Stimulated activated CD8-positive, alpha-beta memory T cell treated with anti-CD3 and anti-CD28 coated beads, Interleukin-7, amount 100 ng/mL, for 24 hours (primary cell): Measurements from ENCODE around the gene IRX2.

ENCODE experiments used
- DNase-seq: peaks from one replicate; pipeline ENCODE4 v3.0.0-alpha.2; 2020; ENCODE audit warnings: low read depth

The IRX2 gene

GRCh38 chr5:2740051-2740875, 11.2 kb downstream of the IRX2 start:
- DNase-seq, result no peak

DNA sequence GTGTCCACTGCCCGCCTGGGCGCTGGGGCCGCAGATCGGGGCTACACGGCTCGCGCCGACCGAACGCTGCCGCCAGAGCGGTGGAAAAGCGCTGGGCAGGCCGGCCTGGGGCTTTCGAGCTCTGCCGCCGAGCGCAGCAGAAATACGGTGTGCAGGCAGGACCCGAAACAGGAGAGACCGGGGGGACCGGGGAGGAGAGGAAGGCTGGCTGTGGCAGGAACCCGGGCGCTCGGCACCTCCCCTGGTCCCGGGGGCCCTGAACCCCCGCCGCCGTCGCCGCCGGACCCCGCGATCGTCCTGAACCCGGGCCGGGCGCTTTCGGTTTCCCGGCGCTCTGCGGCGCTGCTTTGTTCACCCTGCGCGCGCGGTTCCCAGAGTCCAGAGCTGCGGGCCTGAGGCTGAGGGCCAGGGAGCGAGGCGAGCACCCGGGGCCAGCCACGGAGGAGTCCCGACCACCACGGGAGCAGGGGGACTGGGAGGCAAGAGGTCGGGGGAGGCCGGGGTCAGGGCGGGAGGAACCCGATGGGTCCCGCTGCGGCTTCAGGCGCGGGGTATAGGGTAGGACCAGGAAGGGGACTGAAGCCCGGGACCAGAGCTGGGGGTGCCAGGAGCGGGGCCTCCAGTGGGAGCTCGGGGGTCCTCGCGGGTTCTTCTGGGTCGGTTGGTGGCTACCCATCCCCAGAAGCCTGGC, 12.0 kb downstream of the IRX2 start:
- no peak for DNase-seq

DNA sequence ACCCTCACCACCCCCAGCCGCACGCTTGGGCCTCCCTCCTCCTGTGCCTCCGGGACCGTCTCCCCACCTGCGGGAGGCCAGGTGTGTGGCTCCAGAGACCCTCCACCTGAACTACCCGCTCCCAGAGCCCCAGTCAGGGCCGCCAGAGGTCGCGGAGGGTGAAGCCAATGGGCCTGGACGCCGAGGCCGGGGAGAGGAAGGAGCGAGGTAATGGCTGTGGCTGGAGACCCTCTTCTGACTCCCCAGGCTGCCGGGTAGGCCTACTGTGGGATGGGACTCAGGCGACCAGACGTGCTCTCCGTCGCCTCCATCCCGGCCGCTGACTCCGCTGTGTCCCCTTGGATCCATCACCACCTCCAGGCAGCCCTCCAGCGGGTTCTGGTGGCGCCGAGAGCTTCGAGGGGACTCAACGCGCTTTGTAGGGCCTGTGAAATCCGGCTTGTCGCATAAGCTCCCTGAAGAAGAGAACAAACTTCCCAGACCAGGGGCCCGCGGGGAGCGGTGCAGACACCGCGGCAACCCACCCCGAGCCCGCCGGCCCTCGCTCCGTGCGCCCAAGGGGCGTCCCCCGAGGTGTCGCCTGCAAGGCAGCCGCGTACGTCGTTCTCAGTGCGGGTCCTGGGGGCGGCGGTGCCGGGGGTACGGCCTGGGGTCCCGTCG, 12.6 kb downstream of the IRX2 start:
- no peak for DNase-seq

DNA sequence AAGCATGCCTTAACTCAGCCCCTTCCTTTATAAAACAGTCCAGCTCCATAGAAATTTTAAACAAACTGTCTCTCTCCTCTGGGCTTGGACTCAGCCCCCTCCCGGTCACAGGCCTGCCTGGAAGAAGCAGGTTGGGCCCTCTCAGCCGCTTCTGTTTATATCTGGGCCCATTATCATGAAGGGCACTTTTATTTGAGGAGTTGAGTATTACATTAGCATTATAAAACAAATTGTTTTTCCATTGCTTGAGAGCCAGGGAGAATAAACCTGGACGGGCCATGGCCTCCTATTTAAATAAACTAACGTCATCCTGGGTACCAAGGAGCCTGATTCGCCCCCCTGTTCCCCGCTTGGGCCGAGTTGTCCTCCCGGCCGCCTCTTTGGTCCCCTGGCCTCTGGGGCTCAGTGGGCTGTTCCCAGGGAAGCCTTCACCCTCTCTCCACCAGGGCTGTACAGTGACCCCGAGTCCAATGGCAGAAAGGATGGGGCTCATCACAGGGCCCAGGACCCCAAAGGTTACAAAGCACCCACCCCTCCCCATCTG, 13.2 kb downstream of the IRX2 start:
- no peak for DNase-seq

DNA sequence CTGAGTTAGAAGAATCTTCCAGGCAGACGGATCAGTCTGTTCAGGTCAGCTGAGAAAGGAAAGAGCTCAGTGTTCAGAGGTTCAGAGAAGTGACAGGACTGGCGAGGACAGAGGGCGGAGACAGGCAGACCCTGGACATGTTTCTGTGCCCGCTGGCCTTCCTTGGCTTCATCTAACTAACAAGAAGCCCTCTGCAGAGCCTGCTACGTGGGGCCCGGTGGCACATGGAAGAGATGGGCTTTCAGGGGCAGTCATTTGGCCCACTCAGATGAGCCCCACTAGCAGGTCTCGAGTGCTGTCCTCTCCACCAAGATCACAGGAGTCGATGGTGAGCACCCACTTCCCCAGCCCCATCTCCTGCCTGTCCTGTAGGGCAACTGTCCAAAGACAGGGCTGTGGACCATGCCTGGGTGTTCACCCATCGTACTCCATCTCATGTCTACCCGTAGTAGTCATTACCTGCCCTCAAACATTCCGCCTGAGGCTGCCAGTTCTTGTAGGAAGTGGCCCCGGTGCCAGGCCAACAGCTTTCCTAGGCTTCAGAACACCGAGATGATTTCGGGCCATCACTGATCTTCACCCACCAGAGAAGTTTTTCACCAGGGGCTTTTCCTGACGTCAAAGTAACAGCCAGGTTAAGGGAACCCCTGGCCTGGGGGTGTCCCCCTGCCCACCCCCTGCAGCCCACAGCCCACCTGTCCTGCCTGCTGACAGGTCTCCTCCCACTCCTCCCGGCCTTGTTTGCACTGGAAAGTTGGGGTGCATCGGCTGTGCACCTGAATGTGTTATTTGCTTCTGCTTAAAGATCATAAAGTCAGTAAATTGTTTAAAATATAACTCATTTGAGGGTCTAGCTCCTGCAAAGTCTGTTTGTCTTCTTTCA, 14.0 kb downstream of the IRX2 start:
- no peak for DNase-seq

- no peak for DNase-seq
Measured at GRCh38 chr5:2736872-2737271, 14.6 kb downstream of the IRX2 start.

- no peak for DNase-seq
Measured at GRCh38 chr5:2735996-2736395, 15.5 kb downstream of the IRX2 start.

GRCh38 chr5:2732850-2733249, 18.6 kb downstream of the IRX2 start:
- no peak for DNase-seq

GRCh38 chr5:2732004-2732403, 19.5 kb downstream of the IRX2 start:
- DNase-seq, result no peak

- DNase-seq, result no peak
Measured at GRCh38 chr5:2729189-2729588, 22.3 kb downstream of the IRX2 start.

GRCh38 chr5:2727550-2727949, 23.9 kb downstream of the IRX2 start:
- no peak for DNase-seq

DNA sequence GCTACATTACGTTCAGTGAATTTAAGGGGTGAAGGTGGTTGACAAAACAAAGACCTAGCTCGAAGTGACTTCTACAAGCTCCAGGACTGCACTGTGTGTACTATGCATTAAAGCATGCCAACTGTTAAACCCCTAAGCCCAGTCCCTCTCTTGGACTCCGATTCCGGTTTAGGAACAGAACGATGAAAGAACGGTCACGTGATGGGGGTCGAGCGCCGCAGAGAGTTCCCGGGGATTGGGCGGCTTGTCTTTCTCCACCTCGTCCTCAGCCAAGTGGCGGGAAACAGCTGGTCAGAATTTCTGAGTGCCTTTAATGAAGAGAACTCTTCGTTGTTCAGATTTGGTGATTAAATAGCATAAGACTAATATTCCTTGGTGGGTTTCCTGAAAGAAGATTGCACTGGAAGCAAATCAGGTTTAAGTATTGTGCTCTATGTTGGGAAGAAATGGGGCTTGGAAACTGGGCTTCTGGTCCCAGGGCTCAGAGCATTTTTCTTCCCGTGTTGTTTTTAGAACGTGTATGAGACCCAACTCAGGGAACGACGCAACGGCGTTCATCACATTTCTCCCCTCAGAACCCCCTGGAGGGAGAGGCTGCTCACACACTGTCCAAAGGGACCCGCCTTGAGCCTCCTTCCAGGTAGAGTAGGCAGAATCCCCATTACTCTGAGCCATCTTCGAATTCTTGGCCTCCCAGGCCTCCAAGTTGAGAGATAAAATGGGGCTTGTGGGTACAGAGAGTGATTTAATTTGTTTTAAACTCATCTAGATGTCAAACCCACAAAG, 25.3 kb downstream of the IRX2 start:
- DNase-seq, result no peak

- DNase-seq, result no peak
Measured at GRCh38 chr5:2724831-2725230, 26.6 kb downstream of the IRX2 start.

DNA sequence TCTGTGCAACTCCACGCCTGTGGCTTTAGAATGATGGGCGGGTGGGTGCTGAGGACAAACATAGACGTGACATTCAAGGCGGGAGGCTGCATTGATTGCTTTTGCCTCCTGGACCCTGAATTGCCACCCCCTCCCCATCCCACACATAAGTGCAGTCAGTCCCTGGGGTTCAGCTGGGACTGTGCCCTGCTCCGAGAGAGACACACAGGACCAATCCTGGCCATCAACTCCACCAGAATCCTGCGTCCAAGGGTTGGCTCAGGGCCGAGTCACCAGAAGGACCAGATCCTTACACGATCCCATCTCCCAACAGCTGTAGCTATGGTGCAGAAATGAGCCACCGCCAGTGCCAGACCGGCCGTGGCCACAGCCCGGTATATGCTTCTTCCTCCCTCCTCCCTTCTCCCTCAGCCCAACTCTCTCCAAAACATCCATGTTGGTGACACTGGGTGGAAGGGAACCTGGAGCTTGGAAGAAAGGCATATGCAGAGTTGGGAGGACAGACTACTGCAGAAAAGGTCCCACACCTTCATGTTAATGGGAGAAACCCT, 27.4 kb downstream of the IRX2 start:
- DNase-seq, result no peak

DNA sequence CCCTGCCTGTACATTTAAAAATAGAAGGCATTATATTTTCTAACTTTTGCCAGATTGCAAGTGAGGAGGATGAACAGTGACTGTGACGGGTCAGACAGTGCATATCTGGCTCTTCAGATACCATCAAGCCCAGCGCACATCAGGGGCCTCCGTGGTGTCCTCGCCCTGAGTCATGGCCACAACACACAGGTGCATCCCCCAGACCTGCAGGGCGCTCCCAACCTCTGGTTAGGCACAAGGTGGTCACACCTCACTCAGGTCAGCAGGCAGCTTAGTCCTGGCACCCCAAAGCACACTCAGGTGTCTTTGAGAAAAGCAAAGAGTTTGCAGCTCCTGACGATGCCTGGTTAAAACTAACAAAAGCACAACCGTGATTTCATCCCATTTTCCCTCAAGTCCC, 28.6 kb downstream of the IRX2 start:
- no peak for DNase-seq

- no peak for DNase-seq
Measured at GRCh38 chr5:2721385-2722138, 29.9 kb downstream of the IRX2 start.

DNA sequence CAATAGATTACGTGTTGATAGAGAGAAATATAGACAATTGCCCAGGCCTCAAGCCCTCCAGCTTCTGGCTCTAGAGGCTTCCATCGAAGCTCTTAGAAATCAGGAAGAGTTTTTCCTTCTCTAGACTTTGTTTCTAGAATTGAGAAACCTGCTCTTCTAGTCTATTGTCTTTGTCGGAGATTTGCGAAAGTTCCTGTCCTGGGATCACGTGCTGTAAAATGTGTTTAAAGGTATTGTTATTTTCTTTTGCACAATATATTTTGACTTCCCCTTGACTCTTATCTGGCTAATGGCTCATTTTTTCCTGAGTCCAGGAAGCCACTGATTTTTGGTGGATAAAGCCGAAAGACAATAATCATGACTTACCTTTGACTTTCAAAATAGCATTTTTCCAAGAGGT, 32.1 kb downstream of the IRX2 start:
- no peak for DNase-seq

GRCh38 chr5:2718115-2718514, 33.4 kb downstream of the IRX2 start:
- DNase-seq, result no peak

DNA sequence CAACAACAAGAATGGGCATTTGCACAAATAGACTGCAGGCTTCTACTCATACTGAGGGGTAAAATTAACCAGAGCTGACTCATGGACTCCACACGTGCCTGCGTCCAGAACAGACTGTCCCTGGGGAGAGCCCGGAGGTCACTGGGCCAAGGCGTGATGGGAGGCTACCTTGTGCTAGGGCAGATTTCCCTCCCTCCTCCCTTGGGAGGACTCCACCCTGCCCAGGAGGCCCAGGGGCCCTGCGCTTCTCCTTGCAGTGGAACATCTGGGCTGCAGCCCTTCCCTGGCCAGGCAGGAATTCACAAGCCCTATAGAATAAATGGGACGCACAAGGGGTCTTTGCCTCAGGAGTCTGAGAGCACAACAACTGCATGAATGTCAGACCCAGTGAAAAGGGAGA, 35.6 kb downstream of the IRX2 start:
- DNase-seq, result no peak

DNA sequence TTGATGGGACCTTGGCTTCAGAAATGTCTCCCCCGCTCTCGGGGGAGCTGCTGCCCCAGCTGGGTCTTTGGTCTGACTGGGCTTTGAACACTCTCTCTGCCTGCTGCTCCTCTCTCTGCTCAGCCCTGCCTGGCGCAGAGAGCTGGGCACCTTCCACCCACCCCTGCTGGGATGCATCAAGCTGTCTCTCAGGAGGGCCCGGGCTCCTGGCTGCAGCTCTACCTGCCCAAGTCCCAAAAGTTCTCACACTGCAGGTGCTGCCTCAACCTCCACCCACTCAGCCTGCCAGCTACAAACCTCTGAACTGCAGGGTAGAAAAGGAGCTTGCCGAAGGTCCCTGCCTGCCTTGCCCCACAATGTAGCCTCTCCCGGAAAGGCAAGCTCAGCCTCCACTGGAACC, 36.7 kb downstream of the IRX2 start:
- no peak for DNase-seq
